Gastroesophageal sphincter (tissue), 3 donors: ENCODE data around the gene MYCBPAP.

Source experiments
- CTCF ChIP-seq, 4 experiments: fragments of 200-600 bp in 2 of 4; fragments of 450-650 bp in 2 of 4; sonication (generic) in 1 of 4; IDR thresholded peaks; one replicate each; pipeline ENCODE4 v1.5.1; 2017 to 2019; ENCODE audit warnings: antibody characterized with exemption in 4 of 4, mild to moderate bottlenecking in 2 of 4, moderate library complexity in 2 of 4
- EP300 ChIP-seq: sonication (generic); formaldehyde crosslinking; IDR thresholded peaks from one replicate; pipeline ENCODE4 v1.6.1; 2017; ENCODE audit warnings: antibody characterized with exemption, mild to moderate bottlenecking
- POLR2A ChIP-seq, 2 donors: fragments of 450-650 bp; IDR thresholded peaks; one replicate each; pipeline ENCODE4 v1.6.1; 2017; ENCODE audit warnings: antibody characterized with exemption in 2 of 2, mild to moderate bottlenecking in 2 of 2, moderate library complexity in 1 of 2
- POLR2AphosphoS5 ChIP-seq: sonication (generic); formaldehyde crosslinking; IDR thresholded peaks from one replicate; pipeline ENCODE4 v1.6.1; 2017; ENCODE audit warnings: antibody characterized with exemption

GRCh38 chr17:50483266-50483665 is 25.0 kb upstream of the MYCBPAP start:
- TF ChIP-seq CTCF (IDR thresholded peaks at IDR 0.05) = no peak
- no peak for TF ChIP-seq EP300
- TF ChIP-seq POLR2A (IDR thresholded peaks at IDR 0.05) = no peak
- TF ChIP-seq POLR2AphosphoS5 = no peak
